ENCODE data around the gene MLLT6.

The MLLT6 gene

GRCh38 chr17:38729368-38729885 lies 24.4 kb downstream of the MLLT6 start:
- no peak for DNase-seq

- DNase-seq, result peak; percentile 79
These were observed 24.9 kb downstream of the MLLT6 start, which contains the start of gene CISD3 for GRCh38 chr17:38729886-38730525. Gene CISD3 (plus strand): TSS chr17:38730341. CDS start chr17:38730359, 18 bp downstream.

DNA sequence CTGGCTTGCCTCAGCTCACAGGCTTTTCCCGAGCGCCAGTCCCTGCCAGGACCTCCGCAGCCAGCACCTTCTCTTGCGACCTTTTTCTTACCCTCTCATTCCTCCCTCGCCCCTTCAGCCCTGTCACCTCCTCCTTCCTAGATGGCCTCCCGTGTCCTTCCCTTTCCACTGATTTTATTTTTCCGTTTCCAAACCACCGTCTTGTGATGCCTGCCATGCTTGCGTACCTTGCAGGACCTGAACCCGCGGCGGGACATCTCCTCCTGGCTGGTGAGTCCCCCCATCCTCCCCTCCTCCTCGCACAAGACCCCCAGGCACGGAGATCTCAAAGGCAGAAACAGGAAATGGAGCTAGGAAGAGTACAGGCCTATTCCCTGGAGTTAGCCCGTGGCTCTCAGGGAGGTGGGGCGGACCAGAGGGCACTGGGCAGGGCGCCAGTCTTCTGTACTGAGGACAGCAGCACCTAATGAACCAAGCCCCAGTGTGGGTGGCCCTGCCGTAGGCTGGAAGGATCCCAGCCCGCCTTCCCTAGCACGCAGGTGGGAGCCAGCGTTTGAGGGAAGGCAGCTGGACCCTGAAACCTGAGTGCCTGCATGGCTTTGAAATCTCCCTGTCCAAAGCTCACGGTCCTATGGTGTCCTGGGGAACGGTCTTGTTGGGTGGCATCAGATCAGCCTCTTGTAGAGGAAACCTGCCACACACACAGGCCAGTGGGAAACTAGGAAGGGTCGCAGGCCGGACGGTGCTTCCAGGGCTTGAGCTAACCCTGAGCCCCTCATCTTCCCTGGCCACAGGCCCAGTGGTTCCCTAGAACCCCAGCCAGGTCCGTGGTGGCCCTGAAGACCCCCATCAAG lies 25.7 kb downstream of the MLLT6 start:
- DNase-seq, result no peak

- DNase-seq, result no peak
These were observed 26.6 kb downstream of the MLLT6 start for GRCh38 chr17:38731526-38732294.

DNA sequence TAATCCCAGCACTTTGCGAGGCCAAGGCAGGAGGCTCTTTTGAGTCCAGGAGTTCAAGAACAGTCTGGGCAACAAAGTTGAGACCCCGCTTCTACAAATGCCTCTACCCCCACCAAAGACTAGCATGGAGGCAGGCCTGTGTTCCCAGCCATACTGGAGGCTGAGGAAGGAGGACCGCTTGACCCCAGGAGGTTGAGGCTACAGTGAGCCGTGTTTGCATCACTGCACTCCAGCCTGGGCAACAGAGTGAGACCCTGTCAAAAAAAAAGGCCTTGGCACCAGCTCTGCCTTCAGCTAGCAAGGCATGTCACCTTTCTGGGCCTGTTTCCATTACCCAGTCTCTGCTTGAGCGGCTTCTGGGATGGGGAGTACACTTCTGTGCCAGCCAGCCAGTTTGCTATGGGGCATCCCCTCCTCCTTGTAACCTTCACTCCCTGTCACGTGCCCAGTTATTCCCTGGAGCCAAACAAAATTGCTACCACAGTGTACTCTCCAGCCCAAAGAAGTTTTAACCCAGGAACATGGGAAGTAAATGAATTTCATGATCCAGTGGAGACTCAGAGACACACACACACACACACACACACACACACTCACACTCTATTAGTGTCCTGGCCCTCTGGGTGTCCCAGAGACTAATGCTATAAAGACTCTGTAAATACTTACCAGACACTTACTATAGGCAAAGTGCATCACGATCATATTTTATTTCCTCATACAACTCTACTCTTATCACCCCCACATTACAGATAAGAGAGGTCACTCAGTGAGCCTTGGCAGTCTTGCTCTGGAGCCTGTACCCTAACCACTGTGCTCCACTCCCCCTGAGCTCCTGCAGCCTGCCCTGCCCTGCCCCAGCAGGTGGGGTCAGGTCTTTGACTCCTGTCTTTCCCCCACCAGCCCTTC lies 27.6 kb downstream of the MLLT6 start:
- no peak for DNase-seq

DNA sequence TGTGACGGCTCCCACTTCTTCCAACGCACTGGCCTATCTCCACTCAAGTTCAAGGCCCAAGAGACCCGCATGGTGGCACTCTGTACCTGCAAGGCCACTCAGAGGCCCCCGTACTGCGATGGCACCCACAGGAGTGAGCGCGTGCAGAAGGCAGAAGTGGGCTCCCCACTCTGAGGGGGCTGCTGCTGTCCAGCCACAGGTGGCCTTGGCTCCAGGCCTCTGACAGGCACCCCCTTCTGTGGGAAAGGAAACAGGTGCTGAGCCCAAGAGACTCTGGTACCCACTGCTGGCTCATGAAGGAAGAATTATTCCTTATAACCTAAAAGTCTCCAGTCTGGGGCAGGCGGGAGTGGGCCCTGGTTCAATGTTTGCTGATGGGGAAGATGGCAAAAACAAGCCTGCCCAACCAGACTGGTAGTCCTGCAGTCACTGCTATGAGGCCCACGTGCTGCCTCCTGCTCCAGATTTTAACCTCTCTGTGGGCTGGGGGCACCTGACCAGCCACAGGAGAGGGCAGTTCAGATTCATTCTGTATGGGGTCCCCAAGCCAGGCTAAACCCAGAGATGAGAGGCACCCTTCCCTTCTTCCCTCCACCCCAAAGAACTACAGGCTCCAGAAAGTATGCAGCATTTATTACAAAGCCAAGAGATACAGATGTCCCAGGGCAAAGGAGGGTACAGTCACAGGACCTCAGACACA lies 28.4 kb downstream of the MLLT6 start:
- DNase-seq, result no peak

DNA sequence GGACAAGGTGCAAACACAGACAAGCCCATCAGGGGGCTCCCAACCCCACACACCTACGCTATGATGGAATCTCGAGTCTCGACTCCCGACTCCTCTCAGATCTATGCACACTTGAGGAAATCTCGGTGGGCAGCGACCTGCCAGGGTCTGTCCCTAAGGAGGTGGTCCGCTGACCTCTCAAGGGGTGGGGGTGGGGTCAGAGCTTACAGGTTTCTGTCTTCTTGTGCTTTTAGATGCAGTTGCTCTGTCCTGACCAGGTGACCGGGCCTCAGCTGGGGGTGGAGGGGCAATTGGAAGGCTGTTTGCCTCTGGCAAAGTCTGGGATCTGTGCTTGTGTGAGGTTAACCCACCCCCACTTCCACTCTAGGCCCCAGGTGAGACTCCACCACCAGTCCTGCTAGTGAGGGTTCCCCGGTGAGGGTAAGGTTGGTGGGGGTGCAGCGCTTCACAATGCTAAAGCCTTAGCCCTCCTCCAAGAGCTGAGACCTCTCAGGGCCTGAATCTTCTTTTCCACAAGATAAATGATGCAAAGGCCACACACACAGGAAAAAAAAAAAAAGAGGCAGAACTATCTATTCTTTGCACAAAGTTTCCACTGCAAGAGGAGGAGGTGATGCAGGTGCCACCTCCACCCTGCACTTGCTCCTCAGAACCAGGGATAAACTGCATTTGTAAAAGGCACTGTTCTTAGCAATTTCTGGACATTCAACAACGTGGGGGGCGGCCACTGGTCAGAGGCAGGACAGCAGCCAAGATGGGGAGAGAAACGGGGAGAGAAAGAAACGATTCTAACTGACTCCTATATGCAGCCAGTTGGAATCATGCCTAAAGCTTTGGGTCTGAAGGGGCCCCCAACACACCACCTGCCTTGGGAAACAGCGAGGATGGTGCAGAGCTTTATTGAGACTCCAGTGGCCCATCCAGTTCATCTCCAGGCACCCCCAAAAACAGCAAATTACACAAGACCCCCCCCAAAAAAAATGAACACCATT lies 29.2 kb downstream of the MLLT6 start:
- peak; percentile 38 for DNase-seq

DNA sequence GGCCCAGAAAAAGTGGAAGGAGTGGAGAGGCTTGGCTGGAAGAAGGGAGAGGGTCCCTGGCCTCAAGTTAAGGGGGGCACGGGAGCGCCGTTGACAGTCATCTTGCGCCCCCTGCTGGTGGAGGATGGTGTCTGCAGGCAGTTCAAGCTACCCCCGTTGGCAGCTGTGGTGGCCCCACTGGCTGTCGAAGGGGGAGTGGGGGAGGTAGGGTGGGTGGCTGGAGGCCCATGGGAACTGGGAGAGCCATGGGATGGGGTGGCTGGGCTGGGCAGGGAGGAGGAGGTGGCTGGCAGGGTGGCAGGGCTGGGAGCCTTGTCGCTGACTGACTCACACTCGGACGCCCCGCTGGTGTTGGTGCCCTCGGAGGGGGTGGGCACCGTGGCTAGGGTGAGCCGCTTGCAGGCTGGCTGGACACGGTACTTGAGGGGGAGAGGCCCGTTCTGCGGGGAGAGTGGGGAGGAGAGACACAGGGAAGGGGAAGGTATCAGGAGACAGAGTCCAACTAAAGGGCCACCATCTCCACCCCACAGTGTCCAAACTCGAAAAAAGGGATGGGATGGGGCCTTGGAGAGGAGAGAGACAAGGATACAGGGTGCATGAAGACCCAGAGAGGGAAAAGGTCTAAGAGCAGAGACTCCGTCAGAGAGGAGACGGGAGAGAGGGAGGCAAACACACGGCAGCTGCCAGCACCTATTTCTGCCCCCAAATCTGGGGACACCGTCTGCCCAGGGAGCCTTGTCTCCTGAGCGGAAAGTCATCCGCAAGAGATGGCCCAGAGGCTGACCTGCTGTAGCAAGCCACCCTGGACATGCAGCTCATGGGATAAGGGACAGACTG lies 30.3 kb downstream of the MLLT6 start:
- peak; percentile 81 for DNase-seq

- no peak for DNase-seq
These were observed 33.1 kb downstream of the MLLT6 start for GRCh38 chr17:38738007-38738662.

GRCh38 chr17:38738686-38739085 lies 33.6 kb downstream of the MLLT6 start:
- DNase-seq, result no peak

GRCh38 chr17:38739305-38739704 lies 34.2 kb downstream of the MLLT6 start:
- DNase-seq, result no peak

DNA sequence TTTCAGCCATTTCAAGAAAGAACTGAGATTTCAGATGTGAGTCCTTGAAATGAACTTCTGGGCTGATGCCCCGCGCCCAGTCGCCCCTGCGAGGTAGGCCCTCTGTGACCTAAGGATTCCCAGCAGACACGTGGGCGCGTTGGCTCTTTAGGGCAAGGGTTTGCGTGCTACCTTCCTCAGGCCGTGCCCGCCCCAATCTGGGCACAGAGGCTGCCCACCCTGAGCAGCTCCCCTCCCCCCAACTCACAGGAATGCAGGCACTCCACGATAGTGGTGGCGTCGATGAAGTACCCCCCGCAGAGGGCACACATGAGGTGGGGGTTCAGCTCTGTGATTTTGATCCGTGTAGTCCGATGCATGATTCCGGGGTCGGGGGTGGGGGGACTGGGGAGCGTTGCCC lies 35.0 kb downstream of the MLLT6 start:
- no peak for DNase-seq

- DNase-seq, result no peak
These were observed 35.7 kb downstream of the MLLT6 start for GRCh38 chr17:38740806-38741205.

GRCh38 chr17:38741461-38741860 lies 36.4 kb downstream of the MLLT6 start:
- no peak for DNase-seq

- DNase-seq, result no peak
These were observed 36.9 kb downstream of the MLLT6 start for GRCh38 chr17:38741921-38742410.

DNA sequence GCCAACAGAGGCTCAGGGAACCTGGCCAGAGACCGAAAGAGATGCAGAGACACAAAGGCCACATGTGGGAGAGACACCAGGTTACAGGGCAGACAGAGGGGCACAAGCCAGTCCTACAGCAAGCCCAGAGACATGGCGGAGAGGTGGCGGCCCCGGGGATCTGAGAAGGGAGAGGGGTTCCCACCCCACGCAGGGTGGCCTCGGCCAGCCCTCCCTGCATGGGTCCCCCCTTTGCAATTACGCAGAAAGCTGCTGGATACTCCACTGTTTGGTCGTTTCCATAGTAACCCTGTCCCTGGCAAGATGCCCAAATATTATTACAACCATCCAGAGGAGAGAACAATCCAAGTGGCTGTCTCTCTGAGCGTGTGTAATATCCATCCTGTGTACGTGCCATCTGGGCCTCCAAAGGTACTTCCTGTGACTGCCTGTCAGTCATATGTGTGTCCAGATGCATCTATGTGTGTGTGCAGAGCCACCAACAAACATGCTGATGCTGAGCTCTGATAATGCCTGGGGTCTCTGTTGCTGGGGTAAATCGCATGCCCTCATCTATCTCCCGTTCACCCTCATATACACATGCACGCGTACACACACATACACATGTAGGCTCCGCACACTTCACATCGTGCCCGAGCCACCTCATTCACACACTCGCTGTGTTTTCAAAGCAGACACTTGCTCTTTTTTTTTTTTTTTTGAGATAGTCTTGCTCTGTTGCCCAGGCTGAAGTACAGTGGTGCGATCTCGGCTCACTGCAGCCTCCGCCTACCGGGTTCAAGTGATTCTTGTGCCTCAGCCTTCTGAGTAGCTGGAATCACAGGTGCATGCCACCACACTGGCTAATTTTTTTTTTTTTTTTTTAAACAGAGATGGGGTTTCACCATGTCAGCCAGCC lies 37.6 kb downstream of the MLLT6 start:
- no peak for DNase-seq

- DNase-seq, result no peak
These were observed 38.6 kb downstream of the MLLT6 start for GRCh38 chr17:38743556-38744171.
